CD14-positive monocyte (primary cell): Measurements from ENCODE around the gene KCNMA1. TPM values are rescaled to one million over a fixed set of nuclear protein-coding genes. Genes with fewer than 3 reads are reported as not detected.

Experiments
- DNase-seq, 3 donors: peaks; one replicate each; pipeline ENCODE4 v3.0.0-alpha.2; 2011 to 2022
- H2AFZ ChIP-seq: 2 replicates; pipeline ENCODE4 v1.6.0; 2012; ENCODE audit warnings: mild to moderate bottlenecking, low read depth, low read length, inconsistent platforms; ENCODE audit not compliant: insufficient read depth, poor library complexity, severe bottlenecking
- H3K27ac ChIP-seq, 2 donors: 1 replicate in 1 of 2; 2 replicates in 1 of 2; pipeline ENCODE4 v1.5.1; 2012 to 2013; ENCODE audit warnings: low read length in 2 of 2, control low read depth in 1 of 2, inconsistent platforms in 1 of 2, low read depth in 1 of 2, mild to moderate bottlenecking in 1 of 2
- H3K27me3 ChIP-seq, 2 donors: one replicate each; pipeline versions ENCODE4 v1.6.0 to v1.6.1; 2011 to 2013; ENCODE audit warnings: low read length in 2 of 2; ENCODE audit not compliant: control insufficient read depth in 2 of 2, insufficient read depth in 2 of 2
- H3K36me3 ChIP-seq, 2 donors: replicated peaks in 1 of 2; 1 replicate in 1 of 2; 2 replicates in 1 of 2; pipeline versions ENCODE4 v1.5.1 to v1.6.1; 2012 to 2013; ENCODE audit warnings: low read length in 2 of 2, control low read depth in 1 of 2, inconsistent platforms in 1 of 2, mild to moderate bottlenecking in 1 of 2; ENCODE audit not compliant: insufficient read depth in 2 of 2, control insufficient read depth in 1 of 2
- H3K4me1 ChIP-seq, 2 donors: 1 replicate in 1 of 2; 2 replicates in 1 of 2; pipeline versions ENCODE4 v1.5.1 to v1.6.1; 2012 to 2013; ENCODE audit warnings: low read length in 2 of 2, control low read depth in 1 of 2, inconsistent platforms in 1 of 2, mild to moderate bottlenecking in 1 of 2, moderate library complexity in 1 of 2; ENCODE audit not compliant: insufficient read depth in 2 of 2, control insufficient read depth in 1 of 2
- H3K4me2 ChIP-seq: replicated peaks from 2 replicates; pipeline ENCODE3; 2012; ENCODE audit warnings: low read length, moderate library complexity, mild to moderate bottlenecking; ENCODE audit not compliant: poor library complexity, severe bottlenecking; ENCODE audit errors: extremely low read depth
- H3K4me3 ChIP-seq, 3 experiments: fragments of 200-600 bp in 1 of 3; sonication (generic) in 1 of 3; replicated peaks in 1 of 3; 1 replicate in 2 of 3; 2 replicates in 1 of 3; pipeline ENCODE4 v1.5.1; 2011 to 2013; ENCODE audit warnings: low read length in 3 of 3, mild to moderate bottlenecking in 3 of 3, control low read depth in 2 of 3, low read depth in 2 of 3, inconsistent platforms in 1 of 3, moderate library complexity in 1 of 3
- H3K79me2 ChIP-seq: 2 replicates; pipeline ENCODE4 v1.6.0; 2012; ENCODE audit warnings: mild to moderate bottlenecking, control low read depth, inconsistent platforms, low read length, moderate library complexity; ENCODE audit not compliant: insufficient read depth
- H3K9ac ChIP-seq: 2 replicates; pipeline ENCODE4 v1.6.0; 2017; ENCODE audit warnings: low read length, mild to moderate bottlenecking; ENCODE audit not compliant: insufficient read depth, poor library complexity, severe bottlenecking
- H3K9me3 ChIP-seq, 2 donors: replicated peaks in 1 of 2; 1 replicate in 1 of 2; 2 replicates in 1 of 2; pipeline versions ENCODE4 v1.5.1 to v1.6.1; 2012 to 2013; ENCODE audit warnings: low read length in 2 of 2, control low read depth in 1 of 2; ENCODE audit not compliant: control insufficient read depth in 1 of 2, insufficient read depth in 1 of 2
- H4K20me1 ChIP-seq: 2 replicates; pipeline ENCODE4 v1.6.0; 2012; ENCODE audit warnings: mild to moderate bottlenecking, low read length, control low read depth, moderate library complexity; ENCODE audit not compliant: insufficient read depth
- H3K27ac Mint-ChIP-seq, 7 donors: one replicate each; pipeline ENCODE4 v1.8.0; 2020; ENCODE audit warnings: mild to moderate bottlenecking in 7 of 7, mixed read lengths in 7 of 7, moderate library complexity in 6 of 7, inconsistent platforms in 2 of 7
- H3K27me3 Mint-ChIP-seq, 3 donors: one replicate each; pipeline ENCODE4 v1.8.0; 2021 to 2022; ENCODE audit warnings: low read depth in 3 of 3, mild to moderate bottlenecking in 3 of 3, mixed read lengths in 3 of 3, moderate library complexity in 3 of 3, inconsistent platforms in 1 of 3
- H3K36me3 Mint-ChIP-seq, 2 donors: one replicate each; pipeline ENCODE4 v1.8.0; 2020; ENCODE audit warnings: mixed read lengths in 2 of 2, inconsistent platforms in 1 of 2, mild to moderate bottlenecking in 1 of 2
- H3K4me1 Mint-ChIP-seq: one replicate; pipeline ENCODE4 v1.8.0; 2020; ENCODE audit warnings: mild to moderate bottlenecking, mixed read lengths
- H3K4me3 Mint-ChIP-seq, 2 donors: one replicate each; pipeline ENCODE4 v1.8.0; 2020; ENCODE audit warnings: mild to moderate bottlenecking in 2 of 2, mixed read lengths in 2 of 2, moderate library complexity in 1 of 2
- H3K9me3 Mint-ChIP-seq, 7 donors: one replicate each; pipeline ENCODE4 v1.8.0; 2020 to 2022; ENCODE audit warnings: mixed read lengths in 7 of 7, mild to moderate bottlenecking in 6 of 7, moderate library complexity in 6 of 7, inconsistent platforms in 2 of 7
- CTCF ChIP-seq: fragments of 200-600 bp; IDR thresholded peaks from one replicate; pipeline ENCODE4 v1.8.0; 2022; ENCODE audit warnings: antibody characterized with exemption, mild to moderate bottlenecking
- WGBS: methylation state at CpG from one replicate; pipeline ENCODE4 v1.1.5; 2013; ENCODE audit warnings: missing lambda C conversion rate; ENCODE audit not compliant: insufficient coverage; 5-methylcytosine and 5-hydroxymethylcytosine counted together
- intact Hi-C, 2 donors: fragments of 100-400 bp; cut with micrococcal nuclease; formaldehyde crosslinking; loops; one replicate each; pipeline versions ENCODE4 v1.15.0 to v1.15.1; 2023
- polyA plus RNA-seq, 3 donors: library from polyadenylated mRNA; depleted of rRNA in 1 of 3; unstranded in 2 of 3; stranded (reverse) in 1 of 3; fragments of 300-500 nt in 2 of 3; fragments of >200 nt in 1 of 3; fragmentation: Illumina TruSeq in 2 of 3; gene quantifications; 1 replicate in 2 of 3; 2 replicates in 1 of 3; pipeline ENCODE4 v1.2.3, GENCODE V29; 2012 to 2021

The KCNMA1 gene
- polyA plus RNA-seq, 3 donors: 0.11 to 1.0 TPM; not detected in 1

DNA sequence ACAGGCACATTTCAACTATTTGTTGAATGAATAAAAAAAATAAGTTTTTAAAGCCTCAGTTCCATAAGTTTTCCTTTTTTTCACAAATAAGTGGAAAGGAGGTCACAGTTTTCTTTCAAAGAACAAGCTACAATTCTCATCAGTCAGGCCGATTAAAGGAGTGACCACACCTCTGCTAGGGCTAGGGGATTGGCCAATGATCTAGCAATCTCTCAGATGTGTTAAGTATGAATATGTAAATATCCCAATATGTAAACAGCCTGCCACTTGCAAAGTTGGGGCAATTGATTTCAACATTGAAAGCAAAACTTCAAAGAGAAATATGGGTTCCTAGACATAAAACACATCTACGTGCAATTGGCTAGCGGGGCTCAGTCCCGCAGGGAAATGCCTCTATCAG, 614.9 kb downstream of the KCNMA1 start:
- H3K27ac ChIP-seq: no peak overlapping the region
- no peaks in the 10 kb centered on the region for H3K36me3 Mint-ChIP-seq
- no peak overlapping the region for H3K4me2 ChIP-seq
- H3K79me2 ChIP-seq: no peaks in the 10 kb centered on the region
- peaks cover 0 to 5% of the 10 kb centered on the region in 2 donors for H3K4me1 ChIP-seq
- H3K9ac ChIP-seq: no peak overlapping the region
- H3K4me3 ChIP-seq: no peak overlapping the region
- TF ChIP-seq CTCF: no peak
- no peaks in the 10 kb centered on the region for H3K27me3 ChIP-seq
- H3K9me3 Mint-ChIP-seq: no peaks in the 10 kb centered on the region
- no peak for DNase-seq
- H3K4me1 Mint-ChIP-seq: peaks cover 12% of the 10 kb centered on the region
- no peaks in the 10 kb centered on the region for H3K36me3 ChIP-seq
- no peak overlapping the region for H3K27ac Mint-ChIP-seq
- intact Hi-C loops: no loop called here
- H3K4me3 Mint-ChIP-seq: no peak overlapping the region
- peaks cover 0 to 2% (median 0%) of the 10 kb centered on the region in 3 donors for H3K27me3 Mint-ChIP-seq
- no peak overlapping the region for H2AFZ ChIP-seq
- no CpG with 5 or more reads among the region's 4 CpGs for WGBS
- H4K20me1 ChIP-seq: no peaks in the 10 kb centered on the region
- no peaks in the 10 kb centered on the region for H3K9me3 ChIP-seq

- Histone ChIP-seq H3K9ac (no peak overlapping the region), H3K9me3 (no peaks in the 10 kb centered on the region), H3K36me3 (no peaks in the 10 kb centered on the region), H3K4me1 (no peaks in the 10 kb centered on the region), H3K4me2 (no peak overlapping the region), H3K27ac (no peak overlapping the region), H4K20me1 (no peaks in the 10 kb centered on the region), H3K79me2 (no peaks in the 10 kb centered on the region), H3K27me3 (no peaks in the 10 kb centered on the region), H3K4me3 (no peak overlapping the region), H2AFZ (no peak overlapping the region)
- peaks cover 6% of the 10 kb centered on the region for H3K4me1 Mint-ChIP-seq
- no peaks in the 10 kb centered on the region for H3K36me3 Mint-ChIP-seq
- intact Hi-C loops: no loop called here
- peaks cover 0 to 2% (median 0%) of the 10 kb centered on the region in 3 donors for H3K27me3 Mint-ChIP-seq
- 100% methylated on average over 1 of the region's 4 CpGs for WGBS
- DNase-seq: no peak
- H3K4me3 Mint-ChIP-seq: no peak overlapping the region
- no peak for TF ChIP-seq CTCF
- no peak overlapping the region for H3K27ac Mint-ChIP-seq
- H3K9me3 Mint-ChIP-seq: no peaks in the 10 kb centered on the region
Measured at GRCh38 chr10:77021966-77022490, 615.6 kb downstream of the KCNMA1 start.
